CD4-positive, alpha-beta T cell treated with Interleukin-15 for 1 hour (primary cell): ENCODE results near the gene SIX3.
A peak's percentile ranks its signal among the peaks of the same experiment; 100 is the strongest.

Source experiments
- DNase-seq: peaks from one replicate; pipeline ENCODE4 v3.0.0-alpha.2; 2020

The SIX3 gene

DNA sequence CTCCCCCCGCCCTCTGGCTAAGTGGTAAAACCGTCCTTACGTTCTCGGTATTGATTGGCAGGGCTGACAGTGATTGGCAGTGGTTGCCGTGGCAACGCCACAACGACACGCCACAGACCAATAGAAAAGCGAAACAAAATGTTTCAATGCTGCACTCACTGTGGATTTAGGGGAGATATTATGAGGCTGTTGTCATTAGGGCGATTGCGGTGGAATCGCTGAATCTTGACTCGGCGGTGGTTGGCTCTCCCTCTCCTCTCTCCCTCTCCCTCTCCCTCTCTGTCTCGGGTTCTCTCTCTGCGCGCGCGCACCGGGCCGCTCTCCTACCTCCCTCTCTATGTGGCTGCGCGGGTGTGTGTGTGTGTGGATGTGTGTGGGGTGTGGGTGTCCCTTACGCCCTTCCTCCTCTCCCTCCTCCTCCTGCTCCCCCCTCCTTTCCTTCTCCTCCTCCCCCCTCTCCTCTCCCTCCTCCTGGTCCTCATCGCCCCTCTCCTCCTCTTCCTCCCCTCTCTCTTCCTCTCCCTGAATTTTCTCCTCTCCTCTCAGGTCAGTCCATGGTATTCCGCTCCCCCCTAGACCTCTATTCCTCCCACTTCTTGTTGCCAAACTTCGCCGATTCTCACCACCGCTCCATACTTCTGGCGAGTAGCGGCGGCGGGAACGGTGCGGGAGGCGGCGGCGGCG lies at the start of gene SIX3:
TSS of gene SIX3 (plus strand) at position 152 of the 684 bp plus-strand sequence. CDS start at position 555, 403 bp downstream.
- peak; percentile 61 for DNase-seq

GRCh38 chr2:44894058-44894457 lies 47.4 kb upstream of the SIX3 start:
- DNase-seq, result no peak

DNA sequence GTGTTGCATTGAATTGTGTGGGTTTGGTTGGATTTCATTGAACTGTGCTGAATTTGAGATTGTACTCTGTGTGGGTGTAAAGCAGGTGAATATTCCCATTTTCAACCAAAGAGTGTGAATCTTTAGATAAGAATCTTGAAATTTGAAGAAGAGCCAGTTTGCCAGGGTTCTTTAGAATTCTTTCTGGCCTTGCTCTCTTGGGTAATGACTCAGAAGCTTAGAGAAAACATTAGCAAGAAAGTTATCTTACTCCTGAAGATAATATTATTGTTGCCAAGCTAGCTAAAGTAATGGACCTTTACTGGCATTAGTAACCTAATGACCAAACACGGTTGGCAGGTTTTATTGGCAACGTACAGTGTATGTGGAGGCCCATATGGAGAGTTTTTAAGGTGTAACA lies 46.4 kb upstream of the SIX3 start:
- no peak for DNase-seq

DNA sequence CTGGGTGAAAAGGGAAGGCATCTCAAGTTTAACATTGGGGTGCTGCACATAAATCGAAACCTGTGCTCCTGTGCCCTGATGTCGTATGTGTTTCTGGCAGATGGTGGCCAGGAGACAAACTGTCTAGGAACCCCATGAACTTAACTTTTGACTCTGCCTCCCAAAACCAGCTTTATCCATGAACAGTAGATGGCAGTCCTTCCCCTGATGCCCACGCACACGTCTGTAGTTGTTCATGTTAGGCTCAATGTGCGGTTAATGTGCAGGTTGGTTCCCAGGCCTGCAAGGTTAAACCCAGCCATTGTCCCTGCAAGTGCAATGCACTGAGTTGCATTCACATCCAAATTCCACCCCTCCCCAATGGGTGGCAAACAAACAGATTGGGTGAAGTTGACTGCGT lies 44.1 kb upstream of the SIX3 start:
- DNase-seq, result no peak

DNA sequence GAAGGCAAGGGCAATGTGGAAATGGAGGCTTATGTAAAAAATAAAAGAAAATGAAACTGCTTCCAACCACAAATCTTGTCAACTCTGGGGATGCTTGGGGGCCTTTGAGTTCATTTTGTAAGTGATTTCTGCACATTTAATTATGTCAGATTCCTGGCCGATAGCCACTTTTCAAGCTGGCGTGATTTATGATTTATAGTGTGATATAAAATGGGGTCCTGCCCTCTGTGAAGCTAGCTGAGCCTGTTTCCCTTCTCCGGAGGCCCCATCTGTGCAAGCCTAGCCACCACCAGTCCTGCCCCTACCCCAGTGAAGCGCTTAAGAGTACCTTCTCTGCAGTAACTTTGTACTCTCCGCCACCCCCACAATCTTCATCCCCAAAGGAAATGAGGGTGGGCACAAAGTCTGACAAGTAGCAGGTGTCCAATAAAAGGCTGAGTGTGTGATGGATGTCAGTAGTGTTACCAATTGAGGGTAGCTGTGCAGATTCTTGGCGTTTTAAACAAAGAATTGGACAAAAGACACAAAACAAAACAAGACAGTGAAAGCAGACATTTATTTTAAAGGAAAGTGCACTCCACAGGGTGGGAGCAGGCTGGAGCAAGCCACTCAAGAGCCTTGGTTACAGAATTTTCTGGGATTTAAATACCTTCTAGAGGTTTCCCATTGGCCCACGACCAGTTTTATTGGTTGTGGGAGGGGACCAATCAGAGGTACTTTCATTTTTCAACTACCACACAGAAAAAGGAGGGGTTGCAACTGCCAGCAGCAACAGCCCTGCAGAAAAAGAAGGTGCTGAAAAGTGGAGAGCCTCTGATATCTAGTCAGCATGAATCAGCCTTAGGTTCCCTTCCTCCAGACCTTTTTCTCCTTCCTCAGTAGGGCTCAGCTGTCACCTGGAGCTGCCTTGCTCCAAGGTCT lies 39.0 kb upstream of the SIX3 start:
- DNase-seq, result no peak

- no peak for DNase-seq
Observed at GRCh38 chr2:44904578-44904977, 36.9 kb upstream of the SIX3 start.

DNA sequence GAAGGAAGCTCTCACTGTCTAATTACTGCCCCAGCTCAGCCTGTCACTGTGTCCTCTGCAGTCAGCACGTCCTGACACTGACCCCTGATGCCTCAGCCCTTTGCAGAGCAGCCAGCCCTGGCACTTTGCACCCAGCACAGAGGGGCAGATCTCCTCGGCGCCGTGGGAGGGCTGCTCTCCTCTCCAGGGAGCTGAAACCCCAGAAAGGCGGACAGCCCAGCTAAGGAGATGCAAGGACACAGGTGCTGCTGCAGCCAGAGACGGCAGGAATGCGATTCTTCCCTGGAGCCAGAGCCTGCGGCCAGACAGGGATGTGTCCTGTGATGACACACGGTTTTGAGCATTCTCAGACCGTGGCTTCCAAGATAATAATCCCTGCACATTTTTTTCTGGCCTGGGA lies 34.5 kb upstream of the SIX3 start:
- DNase-seq, result no peak

DNA sequence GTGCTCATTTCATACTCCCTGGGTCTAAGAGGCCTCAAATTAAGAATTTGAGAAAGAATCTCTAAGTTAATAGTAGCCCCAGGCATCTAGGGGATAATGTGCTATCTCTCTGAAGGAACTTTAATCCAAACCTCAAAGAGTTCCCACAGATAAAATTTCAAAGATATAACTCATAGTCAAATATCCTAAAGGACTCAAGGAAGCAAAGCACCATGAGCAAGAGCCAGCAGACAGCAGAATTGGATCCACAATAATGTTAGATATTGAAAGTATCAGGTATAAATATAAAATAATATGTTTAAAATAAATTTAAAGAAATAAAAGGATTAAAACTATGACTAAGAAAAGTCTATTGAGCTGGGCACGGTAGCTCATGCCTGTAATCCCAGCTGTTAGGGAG lies 31.7 kb upstream of the SIX3 start:
- no peak for DNase-seq

DNA sequence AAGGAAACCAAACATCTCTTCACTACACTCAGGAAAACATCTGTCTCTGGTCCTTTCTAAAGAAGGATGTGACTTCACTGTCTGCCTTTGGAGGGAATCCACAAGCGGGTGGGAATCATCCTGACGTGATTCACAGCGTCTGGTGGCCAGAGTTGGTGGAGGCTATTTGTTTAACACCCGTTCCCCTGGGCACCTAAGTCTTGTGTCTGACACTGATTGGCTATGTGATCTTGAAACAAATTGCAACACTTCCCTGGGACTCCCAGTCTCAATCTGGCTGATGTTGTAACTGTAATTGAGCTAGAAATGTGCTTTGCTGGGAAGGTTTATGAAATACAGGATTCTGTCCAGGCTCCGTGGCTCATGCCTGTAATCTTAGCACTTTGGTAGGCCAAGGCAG lies 28.8 kb upstream of the SIX3 start:
- no peak for DNase-seq

- DNase-seq, result no peak
Observed at GRCh38 chr2:44916291-44916690, 25.2 kb upstream of the SIX3 start.

- DNase-seq, result no peak
Observed at GRCh38 chr2:44918095-44918775, 23.3 kb upstream of the SIX3 start.

DNA sequence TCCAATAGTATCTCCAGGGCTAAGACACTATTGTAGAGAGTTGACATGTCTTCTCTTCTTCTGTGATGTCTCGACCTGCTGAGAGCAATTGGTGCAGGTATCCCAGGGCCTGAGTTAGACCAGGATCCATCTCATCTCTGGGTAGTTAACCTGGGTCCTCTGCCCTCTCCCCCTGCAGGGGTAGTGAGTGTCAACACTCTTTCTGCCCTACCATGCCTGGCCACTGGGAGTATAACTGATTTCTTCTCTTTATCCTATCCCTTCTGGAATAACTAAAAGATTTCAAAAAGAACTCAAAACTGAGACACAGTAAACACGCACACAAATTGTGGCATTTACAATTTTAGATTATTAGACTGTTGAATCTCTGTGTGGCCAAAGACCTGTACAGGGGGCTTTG lies 20.8 kb upstream of the SIX3 start:
- DNase-seq, result no peak

DNA sequence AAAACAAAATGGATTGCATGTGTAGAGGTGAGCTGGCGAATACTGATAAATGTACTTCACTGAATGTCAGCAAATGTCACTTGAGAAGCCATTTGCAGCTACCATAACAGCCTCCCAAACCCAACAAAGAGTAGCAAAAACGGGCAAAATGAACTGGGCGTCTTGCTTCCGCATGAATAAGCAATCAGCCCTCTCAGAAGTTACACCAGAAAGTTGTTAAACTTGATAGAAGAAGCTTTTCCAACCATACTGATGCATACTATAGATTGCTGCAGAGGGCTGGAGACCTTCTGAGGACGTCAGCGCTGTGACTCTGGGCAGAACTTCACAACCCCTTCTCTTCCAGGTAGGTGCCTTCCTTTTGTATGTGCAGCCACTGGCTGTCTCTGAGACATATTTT lies 18.7 kb upstream of the SIX3 start:
- no peak for DNase-seq

DNA sequence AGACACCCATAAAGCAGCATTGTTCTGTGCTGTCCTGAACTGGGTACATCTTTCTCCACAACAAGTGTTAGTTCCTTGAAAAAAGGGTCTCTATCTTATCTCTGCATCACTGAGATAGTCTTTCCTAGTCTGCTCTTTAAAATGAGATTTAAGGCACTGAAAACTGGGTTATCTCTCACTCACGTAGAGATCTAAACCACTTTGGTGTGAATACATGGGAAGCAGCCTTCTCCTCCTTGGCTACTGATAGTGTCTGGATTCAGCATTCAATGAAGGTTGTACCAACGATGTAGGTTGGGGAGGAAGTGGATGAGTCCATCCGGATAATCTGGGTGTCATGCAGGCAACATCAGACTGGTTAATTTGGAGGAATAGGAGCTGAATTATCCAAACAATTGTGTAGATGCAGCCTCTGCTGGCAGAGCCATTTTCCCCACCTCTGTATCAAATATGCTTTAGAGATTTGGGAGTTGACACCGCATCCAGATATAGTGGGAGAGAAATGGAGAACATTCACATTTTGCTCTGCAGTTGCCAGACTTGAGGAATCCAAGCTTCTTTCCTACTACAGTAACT lies 15.9 kb upstream of the SIX3 start:
- no peak for DNase-seq

- no peak for DNase-seq
Observed at GRCh38 chr2:44926957-44927356, 14.5 kb upstream of the SIX3 start.

GRCh38 chr2:44927985-44928482 lies 13.5 kb upstream of the SIX3 start:
- no peak for DNase-seq

GRCh38 chr2:44928483-44929158 lies 12.9 kb upstream of the SIX3 start:
- no peak for DNase-seq

- no peak for DNase-seq
Observed at GRCh38 chr2:44929159-44929734, 12.3 kb upstream of the SIX3 start.

DNA sequence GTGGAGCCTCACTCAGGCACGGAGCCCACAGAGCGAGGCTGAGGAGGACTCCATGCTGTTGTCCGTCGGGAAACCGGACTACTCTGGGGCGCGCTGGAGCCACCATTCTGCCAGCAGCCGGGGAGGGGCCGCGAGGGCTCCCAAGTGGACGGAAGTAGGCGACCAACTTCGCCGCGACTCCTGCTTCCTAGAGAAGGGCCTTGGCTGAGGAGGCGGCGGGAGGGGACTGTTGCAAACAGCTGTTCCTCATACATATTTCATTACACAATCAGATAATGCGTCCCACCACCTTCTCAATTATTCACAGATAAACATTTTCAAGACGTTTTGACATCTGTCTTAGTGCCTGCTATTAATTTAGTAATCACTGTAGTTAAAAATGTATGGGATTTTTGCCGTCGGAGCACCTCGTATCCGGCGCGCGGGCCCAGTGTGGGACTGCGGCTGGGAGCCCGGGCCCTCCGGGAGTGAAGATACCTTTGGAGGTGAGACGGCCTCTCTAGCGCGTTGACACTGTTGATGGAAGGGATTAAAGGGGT lies 11.7 kb upstream of the SIX3 start:
- no peak for DNase-seq

DNA sequence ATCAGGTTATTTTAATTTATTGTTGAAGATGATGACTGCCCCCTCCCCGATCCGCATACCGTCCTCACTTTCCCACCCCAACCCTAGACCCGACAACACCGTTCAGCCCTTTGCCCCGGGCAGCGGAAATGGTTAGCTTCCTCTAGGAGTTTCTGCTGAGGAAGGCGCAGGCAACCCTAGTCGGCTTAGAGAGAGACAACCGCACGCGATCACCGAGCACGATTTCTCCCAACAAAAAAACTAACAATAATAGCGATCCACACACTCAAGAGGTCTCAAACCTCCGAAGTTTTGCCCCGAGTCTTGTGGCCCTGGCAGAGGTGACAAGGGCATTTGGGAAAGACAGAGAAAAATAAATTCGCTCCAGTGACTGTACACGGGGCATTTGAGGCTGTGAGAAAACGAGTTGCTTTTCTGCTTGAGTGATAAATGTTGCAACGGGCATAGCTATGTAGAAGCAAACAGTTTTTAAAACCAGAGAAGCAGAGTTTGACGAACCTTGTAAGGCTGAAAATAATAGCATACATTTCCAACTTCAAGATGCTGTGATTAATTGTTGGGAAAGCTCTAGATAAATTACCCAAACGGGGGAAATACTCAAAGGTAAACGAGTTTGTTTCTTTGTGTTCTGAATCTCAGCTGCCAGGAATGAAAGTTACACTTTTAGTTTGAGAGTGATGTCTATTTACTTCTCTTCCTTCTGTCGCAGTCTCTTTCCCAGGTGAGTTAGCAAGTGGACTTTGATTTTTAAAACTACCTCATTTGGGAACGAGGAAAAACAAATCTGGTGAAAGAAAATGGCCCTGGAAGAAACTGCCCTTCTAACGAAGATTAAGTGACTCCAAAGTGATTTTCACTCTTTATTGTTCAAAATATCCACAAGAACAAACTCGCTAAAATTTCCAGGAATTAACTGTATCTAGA lies 11.0 kb upstream of the SIX3 start:
- DNase-seq, result no peak
